Measurements from ENCODE around the gene SEC31B.
A peak's percentile ranks its signal among the peaks of the same experiment; 100 is the strongest.

Gene SEC31B

DNA sequence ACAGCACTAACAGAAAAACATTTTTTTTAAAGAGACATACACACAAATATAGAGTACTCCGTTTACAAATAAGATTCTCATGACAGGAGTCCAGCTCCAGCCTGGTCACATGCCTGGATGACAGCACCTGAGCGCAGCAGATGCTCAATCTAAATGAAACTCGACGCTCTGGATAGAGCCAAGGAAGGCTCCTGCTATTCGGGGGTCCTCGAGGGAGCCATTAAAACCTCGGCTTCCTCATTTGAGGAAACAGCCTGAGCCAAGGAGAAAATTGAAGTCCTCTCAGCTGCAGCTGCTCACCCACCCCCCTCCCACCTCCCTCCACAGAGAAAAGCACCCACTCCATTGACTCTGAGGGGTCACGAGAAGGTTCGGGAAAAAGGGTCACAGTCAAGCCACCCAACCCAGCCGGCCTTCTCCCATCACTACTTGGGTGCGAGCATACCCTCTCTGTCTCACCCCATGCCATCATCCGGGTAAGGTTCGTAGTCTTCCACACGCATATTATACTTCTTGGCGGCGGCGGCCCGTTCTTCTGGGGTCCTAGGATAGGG lies 9.3 kb upstream of the SEC31B start:
- DNase-seq = no peak

DNA sequence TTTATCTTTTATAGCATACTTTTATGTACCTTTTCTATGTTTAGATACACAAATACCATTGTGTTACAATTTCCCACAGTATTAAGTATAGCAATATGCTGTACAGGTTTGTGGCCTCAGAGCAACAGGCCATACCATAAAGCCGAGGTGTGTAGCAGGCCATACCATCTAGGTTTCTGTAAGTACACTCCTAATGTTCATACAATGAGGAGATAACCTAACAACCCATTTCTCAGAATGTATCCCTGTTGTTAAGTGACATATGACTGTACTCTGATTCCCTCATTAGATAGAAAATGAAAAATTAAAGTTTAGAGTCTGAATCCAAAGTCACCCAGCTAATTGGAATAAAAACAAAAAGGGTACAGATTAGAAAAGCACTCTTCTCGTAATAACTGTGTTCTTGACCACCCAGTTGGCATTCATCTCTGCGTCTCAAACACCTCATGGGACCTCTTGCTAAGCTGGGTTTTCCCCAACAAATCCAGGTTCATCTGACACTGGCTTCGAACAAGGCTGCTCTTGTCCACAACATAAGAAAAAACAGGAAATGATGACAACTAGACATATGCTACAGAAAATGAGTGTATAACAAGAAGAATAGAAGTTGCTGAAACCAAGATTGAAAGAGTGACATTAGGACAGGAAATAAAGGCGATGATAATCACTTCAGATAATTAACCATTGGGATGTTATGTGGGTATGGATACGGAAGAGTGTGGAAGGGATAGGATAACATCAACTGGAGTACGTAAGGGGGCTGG lies 8.6 kb upstream of the SEC31B start:
- no peak for DNase-seq

DNA sequence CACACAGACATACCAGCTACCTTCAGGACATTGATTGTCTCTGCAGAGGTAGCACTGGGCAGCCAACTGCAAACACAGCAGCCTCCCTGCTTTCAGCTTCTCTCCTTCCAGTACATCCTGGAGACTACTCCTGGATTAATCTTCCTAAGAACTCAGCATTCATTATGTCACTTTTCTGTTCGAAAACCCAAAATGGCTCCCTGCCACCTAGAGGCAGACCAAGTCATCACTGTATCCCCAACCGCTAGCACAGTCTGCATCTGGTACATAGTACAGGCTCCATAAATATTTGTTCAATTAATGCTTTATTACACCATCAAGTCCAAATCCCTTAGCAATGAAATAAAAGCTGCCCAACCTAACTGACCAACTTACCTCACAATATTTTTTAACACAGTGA lies 5.0 kb upstream of the SEC31B start:
- DNase-seq = no peak

DNA sequence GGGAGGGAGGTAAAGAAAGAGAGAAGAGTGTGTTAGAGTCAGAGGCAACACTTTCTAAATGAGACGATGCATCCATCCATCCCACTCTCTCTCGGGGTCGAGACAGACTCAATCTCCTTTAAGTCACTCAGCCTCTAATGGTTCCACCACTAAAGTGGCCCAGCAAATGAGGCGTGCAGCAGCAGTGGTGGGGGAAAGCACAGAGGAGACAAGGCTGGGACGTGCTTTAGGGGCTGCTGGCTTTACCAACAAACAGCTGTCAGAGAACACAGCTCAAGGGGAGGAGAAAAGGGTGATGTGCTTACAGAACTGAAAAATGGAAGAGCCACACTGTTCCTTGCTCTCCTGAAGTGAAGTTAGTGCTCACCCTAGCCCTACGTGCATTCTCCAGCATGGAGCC lies 4.5 kb upstream of the SEC31B start:
- no peak for DNase-seq

DNA sequence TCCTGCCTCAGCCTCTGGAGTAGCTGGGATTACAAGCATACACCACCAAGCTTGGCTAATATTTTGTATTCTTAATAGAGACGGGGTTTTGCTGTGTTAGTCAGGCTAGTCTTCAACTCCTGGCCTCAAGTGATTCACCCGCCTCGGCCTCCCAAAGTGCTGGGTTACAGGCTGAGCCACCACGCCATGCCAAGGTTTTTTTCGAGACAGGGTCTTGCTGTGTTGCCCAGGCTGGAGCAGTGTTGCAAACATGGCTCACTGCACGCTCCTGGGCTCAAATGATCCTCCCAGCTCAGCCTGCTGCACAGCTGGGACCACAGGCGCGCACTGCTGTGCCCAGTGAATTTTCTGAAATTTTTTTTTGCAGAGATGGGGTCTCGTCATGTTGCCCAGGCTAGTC lies 3.3 kb upstream of the SEC31B start:
- DNase-seq = no peak

DNA sequence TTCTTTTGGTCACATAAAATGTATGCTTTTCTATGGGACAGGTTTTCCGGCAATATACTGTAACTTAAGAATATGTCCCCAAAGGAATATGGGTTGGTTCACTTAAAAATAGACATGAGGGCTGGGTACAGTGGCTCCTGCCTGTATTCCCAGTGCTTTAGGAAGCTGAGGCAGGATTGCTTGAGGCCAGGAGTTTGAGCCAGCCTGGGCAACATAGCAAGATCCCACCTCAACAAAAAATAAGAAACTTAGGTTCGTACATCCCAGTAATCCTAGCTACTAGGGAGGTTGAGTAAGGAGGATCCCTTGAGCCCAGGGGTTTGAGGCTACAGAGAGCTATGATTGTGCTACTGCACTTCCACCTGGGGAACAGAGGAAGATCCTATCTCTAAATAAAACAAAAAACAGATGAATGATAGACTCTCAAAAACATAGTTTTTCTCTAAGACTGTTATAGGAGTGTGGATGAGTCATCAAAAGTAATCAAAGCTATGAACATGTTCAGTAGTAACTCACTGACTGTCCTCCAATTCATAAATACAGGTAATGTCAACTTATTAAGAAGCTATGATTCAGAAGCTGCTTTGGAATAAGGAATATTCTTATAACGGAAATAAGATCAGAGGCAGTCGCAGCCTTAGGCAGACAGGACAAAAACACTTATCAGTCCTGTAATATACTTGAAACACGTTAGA lies 2.6 kb upstream of the SEC31B start:
- DNase-seq = no peak

DNA sequence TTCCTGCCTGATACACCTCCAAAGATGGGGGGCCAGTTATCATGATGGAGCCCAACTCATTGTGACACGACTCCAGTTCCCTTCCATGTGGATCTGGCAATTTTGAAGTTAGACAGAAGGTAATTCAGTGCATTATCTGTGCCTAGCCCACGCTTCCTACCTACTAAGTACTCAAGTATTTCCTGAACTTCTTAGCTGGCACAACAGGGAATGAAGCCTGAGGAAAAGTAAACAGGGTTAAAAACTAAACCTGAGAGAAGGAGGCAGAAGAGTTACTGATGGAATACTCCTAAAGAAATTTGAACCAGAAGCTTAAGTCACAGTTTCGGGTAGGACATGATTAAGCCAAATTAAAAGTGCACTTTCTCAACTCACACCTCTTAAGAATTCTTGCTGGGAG lies 1.1 kb upstream of the SEC31B start:
- DNase-seq = peak; percentile 7

DNA sequence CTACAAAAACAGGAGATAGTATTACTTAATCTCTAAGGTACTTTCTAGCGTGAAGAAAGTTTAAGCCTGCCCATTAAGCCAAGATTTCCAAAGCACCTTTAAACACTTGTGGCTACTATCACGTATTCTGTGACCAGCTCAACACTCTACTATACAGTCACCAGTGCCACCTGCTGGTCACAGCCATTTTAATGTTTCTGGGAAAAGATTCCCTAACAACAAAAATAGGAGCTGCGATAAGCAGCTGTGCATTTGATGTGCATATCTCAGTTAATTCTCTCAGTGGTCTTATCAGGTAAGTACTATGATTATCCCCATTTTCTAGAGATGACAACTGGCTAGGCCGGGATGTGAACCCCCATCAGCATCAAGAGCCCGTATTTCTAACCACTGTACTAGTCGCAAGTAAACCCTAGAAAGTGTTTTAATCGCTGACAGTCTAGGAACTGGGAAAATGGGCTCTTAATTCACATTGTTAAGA lies 860 bp downstream of the SEC31B start:
- peak; percentile 14 for DNase-seq

DNA sequence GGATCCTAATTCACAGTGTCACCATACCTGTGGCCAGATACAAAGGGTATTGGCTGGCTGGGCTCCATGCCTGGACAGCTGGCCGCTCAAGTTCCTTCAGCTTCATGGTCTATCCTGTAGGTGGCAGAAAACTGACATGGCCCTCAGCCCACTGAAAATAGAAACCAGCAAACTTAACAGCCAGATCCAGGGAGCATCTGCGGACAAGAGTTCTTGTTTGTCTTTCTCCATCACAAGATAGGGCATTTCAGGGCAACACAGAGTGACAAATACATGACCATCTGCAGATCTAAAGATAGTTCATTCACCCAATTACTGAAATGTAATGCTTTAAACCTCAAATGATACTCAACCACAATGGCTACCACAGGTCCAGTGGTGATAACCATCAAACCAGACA lies 2.8 kb downstream of the SEC31B start:
- DNase-seq = no peak

DNA sequence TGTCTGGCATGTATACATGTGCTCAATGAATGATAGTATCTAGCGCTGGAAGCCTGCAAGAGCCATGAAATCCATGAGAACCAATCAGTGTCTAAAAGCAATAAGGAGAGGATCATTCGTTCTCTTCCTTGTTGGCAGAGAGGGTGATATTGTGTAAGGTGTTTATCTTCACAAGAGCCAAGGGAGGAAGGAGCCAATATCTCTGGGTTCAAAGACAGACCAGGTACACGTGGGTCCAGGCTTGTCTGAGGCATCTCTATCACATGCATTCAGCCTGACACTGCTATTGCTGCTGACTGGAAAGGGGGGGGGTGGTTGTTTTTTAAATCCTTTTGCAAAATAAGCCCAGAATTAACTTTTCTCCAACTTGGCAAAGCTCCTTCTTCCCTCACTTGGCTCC lies 4.0 kb downstream of the SEC31B start:
- DNase-seq = no peak

DNA sequence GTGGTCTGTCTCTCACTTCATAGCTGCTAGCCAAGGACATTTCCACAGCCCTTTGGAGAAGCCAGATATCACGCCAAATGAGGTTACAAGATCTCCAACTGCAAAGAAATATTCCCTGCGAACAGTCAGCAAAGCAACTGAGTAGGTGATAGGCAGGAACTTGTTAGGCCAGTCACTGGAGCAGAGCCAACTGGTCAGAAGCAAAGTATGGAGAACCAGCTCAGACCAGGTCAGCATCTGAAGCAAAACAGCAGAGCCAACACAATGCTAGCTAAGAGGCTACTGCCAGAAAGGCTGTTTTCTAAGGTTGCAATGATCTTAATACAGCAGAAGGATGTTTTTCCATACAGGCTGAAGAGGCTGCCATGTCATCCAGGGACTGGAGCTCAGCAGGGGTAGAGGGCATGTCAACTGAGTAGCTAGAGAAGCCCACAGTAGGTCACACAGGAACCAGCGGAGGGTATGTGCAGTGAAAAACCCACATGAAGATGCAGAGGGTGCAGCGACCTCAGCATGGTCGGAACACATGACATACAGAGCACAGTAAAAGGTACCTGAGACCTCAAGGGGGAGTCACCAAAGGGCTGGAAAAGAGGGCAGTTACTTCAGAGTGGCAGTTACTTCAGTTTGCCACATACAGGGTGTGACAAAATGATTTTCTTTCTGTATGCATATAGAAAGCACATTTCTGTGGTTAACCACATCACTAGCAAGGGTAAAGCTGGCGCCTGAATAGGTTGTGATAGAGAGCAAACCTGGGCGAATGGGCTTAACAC lies 8.9 kb downstream of the SEC31B start:
- no peak for DNase-seq

DNA sequence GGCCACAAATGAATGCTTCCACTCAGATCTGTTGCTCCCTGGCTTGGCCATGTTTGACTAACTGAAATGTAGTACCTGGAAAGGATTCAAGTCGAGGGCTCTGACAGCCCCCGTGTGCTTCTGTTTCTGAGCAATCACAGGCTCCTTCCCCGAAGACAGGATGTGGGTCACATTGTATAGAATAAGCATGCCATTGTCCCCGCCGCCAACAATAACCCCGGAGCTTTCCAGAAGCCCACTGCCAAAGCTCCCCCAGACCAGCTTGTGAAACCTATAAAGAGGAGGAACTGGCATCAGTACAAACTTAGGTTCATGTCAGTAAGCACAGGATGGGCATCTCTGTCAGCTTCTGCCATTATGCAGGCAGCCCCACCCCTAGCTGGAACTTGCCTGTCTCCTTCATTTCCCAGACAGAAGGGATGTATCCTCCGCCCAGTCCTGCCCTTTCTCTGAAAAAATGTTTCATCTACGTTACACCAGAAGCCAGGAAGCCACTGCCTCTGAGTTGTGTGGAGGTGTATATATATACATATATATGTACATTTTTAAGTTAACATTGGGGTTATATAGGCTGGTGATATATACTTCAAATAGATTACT lies 10.3 kb downstream of the SEC31B start:
- no peak for DNase-seq

DNA sequence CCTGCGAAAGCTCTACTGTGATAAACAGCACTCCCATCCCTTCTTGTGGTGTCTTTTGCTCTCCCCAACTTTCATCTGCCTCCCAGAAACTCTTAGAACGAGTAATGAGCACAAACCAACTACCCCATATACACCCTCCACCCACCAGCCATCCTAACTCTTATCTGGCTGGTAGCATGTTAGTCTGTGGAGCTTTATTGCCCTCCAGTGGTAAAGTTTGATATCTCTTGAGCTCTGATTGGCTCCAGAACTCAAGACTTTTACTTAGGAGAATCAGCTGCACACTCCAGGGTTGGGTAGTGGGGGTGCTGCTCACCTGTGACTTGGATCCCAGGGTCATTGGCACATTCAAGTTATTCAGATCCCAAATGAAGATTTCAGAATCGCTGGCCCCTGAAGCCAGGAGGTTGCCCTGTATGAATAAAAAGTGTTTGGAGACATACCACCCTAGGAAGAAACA lies 10.9 kb downstream of the SEC31B start:
- DNase-seq = peak; percentile 13

DNA sequence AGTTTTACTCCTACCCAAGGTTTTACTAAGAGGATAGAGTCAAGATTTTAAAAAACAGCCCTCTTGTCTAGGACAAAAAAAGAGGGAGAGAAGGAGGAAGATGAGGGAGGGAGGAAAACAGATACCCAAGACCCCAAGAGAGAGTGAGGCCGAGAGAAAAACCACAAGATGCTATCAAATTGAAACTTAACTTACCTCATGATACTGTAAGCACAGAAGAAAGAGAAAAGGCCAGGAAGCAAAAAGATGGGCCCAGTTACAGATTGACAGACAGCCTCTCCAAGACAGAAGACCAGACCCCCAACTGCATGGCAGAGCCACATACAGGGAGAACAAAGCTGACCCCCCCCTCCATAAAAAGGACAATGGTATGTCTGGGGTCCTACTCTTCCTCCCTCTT lies 11.4 kb downstream of the SEC31B start:
- DNase-seq = no peak

DNA sequence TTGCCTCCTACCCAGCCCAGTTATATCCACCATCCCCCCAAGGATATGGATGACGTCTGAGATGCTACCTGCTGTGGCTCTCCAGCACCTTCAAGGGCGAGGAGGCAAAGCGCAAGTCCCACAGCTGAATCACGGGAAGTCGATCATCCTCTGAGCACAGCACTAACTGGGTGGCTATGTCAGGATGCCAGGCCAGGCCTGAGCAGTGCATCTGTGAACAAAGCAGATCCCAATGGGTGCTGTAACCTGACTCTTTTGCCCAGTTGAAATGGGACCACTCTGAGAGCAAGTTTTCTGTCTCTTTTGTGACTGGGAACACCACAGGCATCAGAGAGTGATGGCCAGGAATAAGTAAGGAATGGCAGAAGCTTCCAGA lies 12.3 kb downstream of the SEC31B start:
- DNase-seq = no peak

DNA sequence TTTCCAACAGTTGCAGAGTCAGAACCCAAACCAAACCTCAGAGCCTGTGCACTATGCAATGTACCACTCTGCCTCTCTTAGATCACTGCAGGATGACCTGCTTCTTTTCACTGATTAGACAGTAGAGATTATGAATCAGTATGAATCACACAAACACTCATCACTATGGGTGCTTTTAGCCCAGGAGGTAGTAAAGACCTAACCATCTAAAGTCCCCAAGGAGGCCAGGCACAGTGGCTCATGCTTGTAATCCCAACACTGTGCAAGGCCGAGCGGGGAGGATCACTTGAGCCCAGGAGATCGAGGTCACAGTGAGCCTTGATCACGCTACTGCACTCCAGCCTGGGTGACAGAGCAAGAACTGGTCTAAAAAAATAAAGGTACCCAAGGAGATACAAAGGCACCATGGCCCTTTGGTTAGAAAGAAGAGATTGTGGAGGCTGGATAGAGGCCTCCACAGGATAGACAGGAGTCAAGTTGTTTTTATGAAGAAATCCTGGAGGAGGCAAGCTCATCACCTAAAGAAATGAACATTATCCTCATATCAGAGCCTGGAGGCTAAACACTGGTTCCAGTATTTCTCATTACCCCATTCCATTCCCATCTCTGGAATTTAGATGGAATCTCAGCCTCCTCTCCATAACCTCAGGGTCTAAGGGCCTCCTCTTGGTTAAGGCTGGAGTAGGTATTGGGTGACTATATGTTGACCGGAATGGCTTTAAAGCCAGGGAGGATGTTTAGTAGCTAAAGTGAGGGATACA lies 12.9 kb downstream of the SEC31B start:
- DNase-seq = peak; percentile 24

DNA sequence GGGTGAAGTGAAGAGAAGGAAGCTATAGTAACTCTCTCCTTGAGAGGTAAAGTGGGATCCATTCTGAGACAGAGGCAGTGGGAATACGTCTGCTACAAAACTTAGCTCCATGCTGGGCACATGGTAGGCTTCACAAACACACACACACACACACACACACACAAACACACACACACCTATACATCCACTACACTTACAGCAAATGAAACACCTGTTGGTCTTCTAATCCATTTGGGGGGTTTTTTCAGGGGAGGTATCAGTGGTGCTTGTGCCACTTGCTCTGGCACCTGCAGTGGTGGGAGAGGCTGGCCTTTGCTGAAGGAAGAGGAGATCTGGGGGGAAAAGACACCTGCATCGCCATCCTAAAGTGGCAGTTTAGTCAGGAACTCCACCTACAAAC lies 14.5 kb downstream of the SEC31B start:
- no peak for DNase-seq

DNA sequence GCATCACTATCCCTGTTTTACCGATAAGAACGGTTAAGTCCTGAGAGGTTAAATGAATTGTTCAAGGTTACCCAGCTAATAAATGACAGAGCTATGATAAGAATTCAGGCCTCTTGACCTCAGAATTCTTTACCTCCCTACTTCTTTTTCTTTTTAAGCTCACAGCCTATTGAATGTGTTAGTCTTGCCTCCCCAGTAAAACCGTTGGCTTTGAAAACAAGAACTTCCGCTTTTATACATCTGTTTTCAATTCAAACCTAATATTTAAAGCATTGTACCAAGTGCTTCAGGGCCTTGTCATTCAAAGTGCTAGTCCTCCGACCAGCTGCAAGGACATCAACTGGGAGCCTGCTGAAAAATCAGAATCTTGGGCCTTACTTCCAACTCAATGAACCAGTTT lies 15.6 kb downstream of the SEC31B start:
- DNase-seq = peak; percentile 8

DNA sequence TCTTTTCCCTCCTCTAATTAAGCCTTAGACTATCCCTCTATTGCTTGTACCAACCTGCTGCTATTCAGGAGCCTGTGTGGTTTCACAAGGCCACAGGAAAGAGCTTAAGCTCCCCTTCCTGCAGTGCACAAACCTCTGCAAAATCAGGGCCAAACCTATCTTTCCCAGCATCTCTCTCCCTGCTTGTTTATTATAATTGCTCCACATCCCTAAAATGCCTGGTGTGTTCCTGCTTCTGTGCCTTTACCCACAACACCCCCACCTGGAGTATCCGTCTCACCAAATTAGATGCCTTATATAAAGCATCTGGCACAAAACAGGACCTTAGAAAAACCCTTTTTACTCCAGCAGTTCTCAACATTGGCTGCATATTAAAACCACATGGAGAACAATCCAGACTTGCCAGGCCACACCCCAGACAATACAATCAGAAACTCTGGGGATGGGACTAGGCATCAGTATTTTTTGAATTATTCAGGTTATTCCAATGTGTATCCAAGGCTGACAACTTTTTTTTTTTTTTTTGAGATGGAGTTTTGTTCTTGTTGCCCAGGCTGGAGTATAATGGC lies 16.7 kb downstream of the SEC31B start:
- no peak for DNase-seq

DNA sequence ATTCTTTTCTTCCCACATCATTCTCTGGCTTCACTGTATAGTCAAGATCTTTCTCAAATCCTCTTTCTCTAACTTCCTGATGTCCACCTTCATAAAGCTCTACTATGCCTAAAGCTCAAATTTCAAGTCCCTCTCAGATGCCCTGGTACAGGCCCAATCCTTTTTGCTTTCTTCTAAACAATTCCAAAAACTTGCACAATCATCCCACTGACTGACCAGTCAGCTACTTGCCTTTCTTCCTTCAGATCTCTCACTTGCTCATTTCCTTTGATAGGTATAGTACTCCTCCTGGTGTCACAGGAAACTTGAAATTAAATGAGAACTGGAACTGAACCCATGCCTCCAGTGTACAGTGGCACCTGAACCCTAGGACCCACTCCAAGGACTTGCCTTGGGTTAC lies 18.2 kb downstream of the SEC31B start:
- no peak for DNase-seq

DNA sequence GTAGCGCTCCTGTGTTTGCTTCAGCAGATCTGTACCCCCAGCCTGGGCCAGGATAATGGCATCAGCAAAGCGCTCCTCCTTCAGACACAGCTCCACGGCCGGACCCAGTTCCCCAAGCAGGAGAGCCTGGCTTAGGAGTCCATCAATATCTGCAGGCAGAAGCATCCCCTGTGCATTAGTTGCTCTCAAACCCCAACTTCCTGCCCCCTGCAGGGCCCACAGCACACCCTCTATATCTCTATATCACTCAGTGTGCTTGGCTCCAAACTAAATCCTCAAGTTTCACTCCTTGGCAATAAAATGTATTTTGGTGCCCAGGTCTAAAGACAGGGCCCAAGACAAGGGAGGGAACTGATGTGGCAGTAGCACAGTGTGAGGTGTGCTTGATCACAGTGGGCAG lies 21.6 kb downstream of the SEC31B start:
- DNase-seq = no peak

DNA sequence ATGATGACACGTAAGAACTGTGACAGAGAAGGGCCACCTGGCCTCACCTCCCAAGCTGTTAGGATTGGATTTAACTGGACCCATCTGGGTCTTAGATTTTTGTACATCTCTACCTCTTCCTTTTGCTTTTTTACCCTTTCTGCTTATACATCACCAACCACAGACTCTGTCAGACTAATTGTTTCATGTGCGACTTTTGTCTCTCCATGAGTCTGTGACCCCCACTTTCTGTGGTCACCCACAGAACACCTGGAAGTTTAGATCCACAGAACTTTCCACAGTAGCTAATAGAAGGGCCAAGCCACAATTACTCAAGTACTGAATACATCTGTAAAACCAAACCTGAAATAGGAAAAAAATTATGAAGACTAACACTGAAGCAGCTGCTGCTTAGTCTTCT lies 23.1 kb downstream of the SEC31B start:
- no peak for DNase-seq
